ENCODE data around the gene NR1D1.

DNA sequence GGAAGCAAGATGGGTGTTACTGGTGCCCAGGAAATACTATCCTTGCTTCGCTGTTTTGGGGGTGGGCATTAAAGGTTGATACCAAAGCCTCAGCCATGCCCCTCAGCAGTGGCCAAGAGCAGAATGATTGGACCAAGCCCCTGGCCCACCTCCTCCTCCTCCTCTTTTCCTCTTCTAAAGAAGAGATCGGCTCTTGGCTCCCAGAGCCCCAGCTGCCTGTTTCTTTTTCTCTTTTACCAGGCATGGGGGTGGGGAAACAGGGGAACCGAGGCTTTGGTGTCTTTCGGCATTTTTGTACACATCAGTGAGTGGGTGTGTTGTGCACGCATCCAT lies 31.8 kb downstream of the NR1D1 start:
- TF ChIP-seq, protein P1, sequence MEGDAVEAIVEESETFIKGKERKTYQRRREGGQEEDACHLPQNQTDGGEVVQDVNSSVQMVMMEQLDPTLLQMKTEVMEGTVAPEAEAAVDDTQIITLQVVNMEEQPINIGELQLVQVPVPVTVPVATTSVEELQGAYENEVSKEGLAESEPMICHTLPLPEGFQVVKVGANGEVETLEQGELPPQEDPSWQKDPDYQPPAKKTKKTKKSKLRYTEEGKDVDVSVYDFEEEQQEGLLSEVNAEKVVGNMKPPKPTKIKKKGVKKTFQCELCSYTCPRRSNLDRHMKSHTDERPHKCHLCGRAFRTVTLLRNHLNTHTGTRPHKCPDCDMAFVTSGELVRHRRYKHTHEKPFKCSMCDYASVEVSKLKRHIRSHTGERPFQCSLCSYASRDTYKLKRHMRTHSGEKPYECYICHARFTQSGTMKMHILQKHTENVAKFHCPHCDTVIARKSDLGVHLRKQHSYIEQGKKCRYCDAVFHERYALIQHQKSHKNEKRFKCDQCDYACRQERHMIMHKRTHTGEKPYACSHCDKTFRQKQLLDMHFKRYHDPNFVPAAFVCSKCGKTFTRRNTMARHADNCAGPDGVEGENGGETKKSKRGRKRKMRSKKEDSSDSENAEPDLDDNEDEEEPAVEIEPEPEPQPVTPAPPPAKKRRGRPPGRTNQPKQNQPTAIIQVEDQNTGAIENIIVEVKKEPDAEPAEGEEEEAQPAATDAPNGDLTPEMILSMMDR (IDR thresholded peaks at IDR 0.05) = no peak
- TF ChIP-seq POLR2AphosphoS5 (IDR thresholded peaks at IDR 0.05) = no peak
- no peak for TF ChIP-seq EP300 (IDR thresholded peaks at IDR 0.05)
